ENCODE data around the gene ZNF22.

Gene ZNF22

GRCh38 chr10:45000752-45001380 is at the start of gene ZNF22:
ZNF22 (plus strand) TSS chr10:45000923; CDS start chr10:45003369, 2,446 bp downstream.
- no peak for DNase-seq

- DNase-seq, result no peak
These were observed 49.0 kb upstream of the ZNF22 start for GRCh38 chr10:44951576-44952226.

GRCh38 chr10:44952779-44953231 is 47.9 kb upstream of the ZNF22 start:
- DNase-seq, result no peak

GRCh38 chr10:44954042-44954441 is 46.7 kb upstream of the ZNF22 start:
- no peak for DNase-seq

- no peak for DNase-seq
These were observed 45.8 kb upstream of the ZNF22 start for GRCh38 chr10:44954962-44955361.

- DNase-seq, result no peak
These were observed 45.2 kb upstream of the ZNF22 start for GRCh38 chr10:44955413-44956070.

GRCh38 chr10:44956226-44956625 is 44.5 kb upstream of the ZNF22 start:
- no peak for DNase-seq

GRCh38 chr10:44956717-44957706 is 43.7 kb upstream of the ZNF22 start:
- no peak for DNase-seq

- DNase-seq, result no peak
These were observed 42.4 kb upstream of the ZNF22 start for GRCh38 chr10:44958196-44958897.

GRCh38 chr10:44958898-44959246 is 41.9 kb upstream of the ZNF22 start:
- no peak for DNase-seq

GRCh38 chr10:44959247-44960087 is 41.3 kb upstream of the ZNF22 start, which contains the start of gene RASSF4:
RASSF4 (plus strand) TSS chr10:44959802; CDS start chr10:44970203, 10,401 bp downstream.
- no peak for DNase-seq

- DNase-seq, result no peak
These were observed 40.6 kb upstream of the ZNF22 start for GRCh38 chr10:44960088-44960460.

GRCh38 chr10:44960482-44961229 is 40.1 kb upstream of the ZNF22 start:
- no peak for DNase-seq

GRCh38 chr10:44961230-44961571 is 39.5 kb upstream of the ZNF22 start:
- no peak for DNase-seq

- DNase-seq, result no peak
These were observed 38.6 kb upstream of the ZNF22 start for GRCh38 chr10:44961931-44962750.

- DNase-seq, result no peak
These were observed 37.6 kb upstream of the ZNF22 start for GRCh38 chr10:44962870-44963738.

- DNase-seq, result no peak
These were observed 36.7 kb upstream of the ZNF22 start for GRCh38 chr10:44963772-44964633.

GRCh38 chr10:44965104-44965503 is 35.6 kb upstream of the ZNF22 start:
- no peak for DNase-seq
